ENCODE data around the gene PTPRC.
A peak's percentile ranks its signal among the peaks of the same experiment; 100 is the strongest.

PTPRC gene

GRCh38 chr1:198630863-198631262 is 8.0 kb upstream of the PTPRC start:
- no peaks in the 10 kb centered on the region for H3K27me3 ChIP-seq (ENCODE audit: low read depth)
- H3K36me3 ChIP-seq (replicated peaks): no peaks in the 10 kb centered on the region
- no peak for DNase-seq (ENCODE audit: low spot score in 2 of 2)
- H3K4me3 ChIP-seq: no peak overlapping the region
- H3K4me1 ChIP-seq: no peaks in the 10 kb centered on the region
- H3K9me3 ChIP-seq: no peaks in the 10 kb centered on the region
- in situ Hi-C loops (cut with MboI; ENCODE audit: low sequenced_read_pairs): no loop called here

GRCh38 chr1:198631292-198631691 is 7.5 kb upstream of the PTPRC start:
- Histone ChIP-seq H3K27me3 (ENCODE audit: low read depth) (no peaks in the 10 kb centered on the region), H3K4me3 (no peak overlapping the region), H3K36me3 (replicated peaks) (no peaks in the 10 kb centered on the region), H3K9me3 (no peaks in the 10 kb centered on the region), H3K4me1 (no peaks in the 10 kb centered on the region)
- in situ Hi-C loops (cut with MboI; ENCODE audit: low sequenced_read_pairs): no loop called here
- no peak for DNase-seq (ENCODE audit: low spot score in 2 of 2)

- DNase-seq (ENCODE audit: low spot score in 2 of 2): no peak
- H3K36me3 ChIP-seq (replicated peaks): no peaks in the 10 kb centered on the region
- in situ Hi-C loops (cut with MboI; ENCODE audit: low sequenced_read_pairs): no loop called here
- H3K9me3 ChIP-seq: no peaks in the 10 kb centered on the region
- no peaks in the 10 kb centered on the region for H3K4me1 ChIP-seq
- no peaks in the 10 kb centered on the region for H3K27me3 ChIP-seq (ENCODE audit: low read depth)
- H3K4me3 ChIP-seq: no peak overlapping the region
Observed at GRCh38 chr1:198632007-198632406, 6.8 kb upstream of the PTPRC start.

GRCh38 chr1:198633675-198634121 is 5.1 kb upstream of the PTPRC start:
- Histone ChIP-seq H3K36me3 (replicated peaks) (no peaks in the 10 kb centered on the region), H3K9me3 (no peaks in the 10 kb centered on the region), H3K4me3 (no peak overlapping the region), H3K4me1 (peaks cover 7% of the 10 kb centered on the region), H3K27me3 (ENCODE audit: low read depth) (no peaks in the 10 kb centered on the region)
- no peak for DNase-seq (ENCODE audit: low spot score in 2 of 2)
- in situ Hi-C loops (cut with MboI; ENCODE audit: low sequenced_read_pairs): no loop called here

GRCh38 chr1:198635964-198636363 is 2.9 kb upstream of the PTPRC start:
- H3K9me3 ChIP-seq: no peaks in the 10 kb centered on the region
- in situ Hi-C loops (cut with MboI; ENCODE audit: low sequenced_read_pairs): no loop called here
- H3K4me3 ChIP-seq: no peak overlapping the region
- no peak for DNase-seq (ENCODE audit: low spot score in 2 of 2)
- H3K27me3 ChIP-seq (ENCODE audit: low read depth): no peaks in the 10 kb centered on the region
- H3K4me1 ChIP-seq: peaks cover 10% of the 10 kb centered on the region
- no peaks in the 10 kb centered on the region for H3K36me3 ChIP-seq (replicated peaks)

- in situ Hi-C loops (cut with MboI; ENCODE audit: low sequenced_read_pairs): no loop called here
- H3K36me3 ChIP-seq (replicated peaks): no peaks in the 10 kb centered on the region
- no peak for DNase-seq (ENCODE audit: low spot score in 2 of 2)
- H3K4me1 ChIP-seq: peaks cover 10% of the 10 kb centered on the region
- H3K4me3 ChIP-seq: no peak overlapping the region
- H3K9me3 ChIP-seq: no peaks in the 10 kb centered on the region
- H3K27me3 ChIP-seq (ENCODE audit: low read depth): no peaks in the 10 kb centered on the region
Observed at GRCh38 chr1:198636391-198636790, 2.4 kb upstream of the PTPRC start.

- Histone ChIP-seq H3K36me3 (replicated peaks) (no peaks in the 10 kb centered on the region), H3K9me3 (no peaks in the 10 kb centered on the region), H3K27me3 (ENCODE audit: low read depth) (no peaks in the 10 kb centered on the region), H3K4me3 (no peak overlapping the region), H3K4me1 (peaks cover 10% of the 10 kb centered on the region)
- DNase-seq (ENCODE audit: low spot score in 2 of 2): no peak
- in situ Hi-C loops (cut with MboI; ENCODE audit: low sequenced_read_pairs): no loop called here
Observed at GRCh38 chr1:198637157-198637556, 1.7 kb upstream of the PTPRC start.

GRCh38 chr1:198637916-198638437 is 863 bp upstream of the PTPRC start:
- in situ Hi-C loops (cut with MboI; ENCODE audit: low sequenced_read_pairs): no loop called here
- Histone ChIP-seq H3K36me3 (replicated peaks) (no peaks in the 10 kb centered on the region), H3K4me1 (peaks cover 10% of the 10 kb centered on the region), H3K9me3 (no peaks in the 10 kb centered on the region), H3K4me3 (no peak overlapping the region), H3K27me3 (ENCODE audit: low read depth) (no peaks in the 10 kb centered on the region)
- no peak for DNase-seq (ENCODE audit: low spot score in 2 of 2)

- H3K27me3 ChIP-seq (ENCODE audit: low read depth): no peaks in the 10 kb centered on the region
- DNase-seq (ENCODE audit: low spot score in 2 of 2): peak in 1 of 2 experiments; percentile 29
- no peaks in the 10 kb centered on the region for H3K9me3 ChIP-seq
- no peak overlapping the region for H3K4me3 ChIP-seq
- no peaks in the 10 kb centered on the region for H3K36me3 ChIP-seq (replicated peaks)
- peaks cover 10% of the 10 kb centered on the region for H3K4me1 ChIP-seq
- in situ Hi-C loops (cut with MboI; ENCODE audit: low sequenced_read_pairs): no loop called here
Observed at GRCh38 chr1:198638441-198638840, 399 bp upstream of the PTPRC start.

GRCh38 chr1:198639671-198640143 is 867 bp downstream of the PTPRC start:
- no peaks in the 10 kb centered on the region for H3K27me3 ChIP-seq (ENCODE audit: low read depth)
- in situ Hi-C loops (cut with MboI; ENCODE audit: low sequenced_read_pairs): no loop called here

GRCh38 chr1:198640174-198640573 is 1.3 kb downstream of the PTPRC start:
- Histone ChIP-seq H3K36me3 (replicated peaks) (no peaks in the 10 kb centered on the region), H3K27me3 (ENCODE audit: low read depth) (no peaks in the 10 kb centered on the region), H3K4me3 (no peak overlapping the region), H3K4me1 (peaks cover 10% of the 10 kb centered on the region), H3K9me3 (no peaks in the 10 kb centered on the region)
- no peak for DNase-seq (ENCODE audit: low spot score in 2 of 2)
- in situ Hi-C loops (cut with MboI; ENCODE audit: low sequenced_read_pairs): no loop called here

More at GRCh38 chr1:198639671-198640143, 867 bp downstream of the PTPRC start:
- Histone ChIP-seq H3K36me3 (replicated peaks) (no peaks in the 10 kb centered on the region), H3K4me3 (no peak overlapping the region), H3K4me1 (peaks cover 10% of the 10 kb centered on the region), H3K9me3 (no peaks in the 10 kb centered on the region)
- no peak for DNase-seq (ENCODE audit: low spot score in 2 of 2)

- H3K4me3 ChIP-seq: no peak overlapping the region
- H3K4me1 ChIP-seq: peaks cover 10% of the 10 kb centered on the region
- H3K36me3 ChIP-seq (replicated peaks): no peaks in the 10 kb centered on the region
- no peaks in the 10 kb centered on the region for H3K9me3 ChIP-seq
- in situ Hi-C loops (cut with MboI; ENCODE audit: low sequenced_read_pairs): no loop called here
- no peaks in the 10 kb centered on the region for H3K27me3 ChIP-seq (ENCODE audit: low read depth)
- no peak for DNase-seq (ENCODE audit: low spot score in 2 of 2)
Observed at GRCh38 chr1:198641501-198641900, 2.7 kb downstream of the PTPRC start.

- no peak for DNase-seq (ENCODE audit: low spot score in 2 of 2)
- in situ Hi-C loops (cut with MboI; ENCODE audit: low sequenced_read_pairs): no loop called here
- Histone ChIP-seq H3K4me3 (no peak overlapping the region), H3K27me3 (ENCODE audit: low read depth) (no peaks in the 10 kb centered on the region), H3K4me1 (peaks cover 10% of the 10 kb centered on the region), H3K36me3 (replicated peaks) (no peaks in the 10 kb centered on the region), H3K9me3 (no peaks in the 10 kb centered on the region)
Observed at GRCh38 chr1:198641966-198642668, 3.3 kb downstream of the PTPRC start.

- no peak for DNase-seq (ENCODE audit: low spot score in 2 of 2)
- H3K36me3 ChIP-seq (replicated peaks): no peaks in the 10 kb centered on the region
- H3K4me1 ChIP-seq: peaks cover 10% of the 10 kb centered on the region
- H3K27me3 ChIP-seq (ENCODE audit: low read depth): no peaks in the 10 kb centered on the region
- no peak overlapping the region for H3K4me3 ChIP-seq
- in situ Hi-C loops (cut with MboI; ENCODE audit: low sequenced_read_pairs): no loop called here
- H3K9me3 ChIP-seq: no peaks in the 10 kb centered on the region
Observed at GRCh38 chr1:198642983-198643382, 4.1 kb downstream of the PTPRC start.
